ENCODE data around the gene FHOD1. TPM values are rescaled to one million over a fixed set of nuclear protein-coding genes. Genes with fewer than 3 reads are reported as not detected.

Gene FHOD1
- polyA plus RNA-seq, 3 donors, result 11.3 to 41.7 (median 33.4) TPM

- 92 to 93% (median 92%) methylated on average over 17 of the region's 17 CpGs for WGBS, 3 donors
- H3K27ac ChIP-seq (ENCODE audit: low read depth, low read length), result no peak overlapping the region
Observed at GRCh38 chr16:67255553-67256221, 8.4 kb upstream of the FHOD1 start.

GRCh38 chr16:67254801-67255552 lies 7.7 kb upstream of the FHOD1 start:
- no peak overlapping the region for H3K27ac ChIP-seq (ENCODE audit: low read depth, low read length)
- WGBS, 3 donors, result 85 to 92% (median 92%) methylated on average over 18 of the region's 18 CpGs

- H3K27ac ChIP-seq (ENCODE audit: low read depth, low read length), result no peak overlapping the region
- 86 to 87% (median 87%) methylated on average over 4 of the region's 4 CpGs for WGBS, 3 donors
Observed at GRCh38 chr16:67252609-67253497, 5.6 kb upstream of the FHOD1 start.

GRCh38 chr16:67250045-67250327 lies 2.7 kb upstream of the FHOD1 start:
- WGBS, 3 donors, result 62 to 76% (median 74%) methylated on average over 4 of the region's 4 CpGs

GRCh38 chr16:67249178-67250044 lies 2.1 kb upstream of the FHOD1 start:
- 21 to 27% (median 22%) methylated on average over 22 of the region's 22 CpGs for WGBS, 3 donors
- H3K27ac ChIP-seq (ENCODE audit: low read depth, low read length), result no peak overlapping the region

More at GRCh38 chr16:67250045-67250327, 2.7 kb upstream of the FHOD1 start:
- no peak overlapping the region for H3K27ac ChIP-seq (ENCODE audit: low read depth, low read length)

GRCh38 chr16:67248401-67249177 lies 1.3 kb upstream of the FHOD1 start, which contains the start of gene SLC9A5:
Gene SLC9A5 (plus strand): TSS chr16:67248979. CDS start chr16:67249015, 36 bp downstream.
- WGBS, 3 donors, result 1% methylated on average over 71 to 75 of the region's 75 CpGs
- H3K27ac ChIP-seq (ENCODE audit: low read depth, low read length), result no peak within 1 kb of the TSS

- WGBS, 3 donors, result 5 to 10% (median 6%) methylated on average over 7 of the region's 7 CpGs
- no peak overlapping the region for H3K27ac ChIP-seq (ENCODE audit: low read depth, low read length)
Observed at GRCh38 chr16:67248073-67248400, 756 bp upstream of the FHOD1 start.

- no peak overlapping the region for H3K27ac ChIP-seq (ENCODE audit: low read depth, low read length)
- WGBS, 3 donors, result 0 to 1% (median 1%) methylated on average over 25 to 26 of the region's 26 CpGs
Observed at GRCh38 chr16:67246756-67247191, 507 bp downstream of the FHOD1 start.

- WGBS, 3 donors, result 0 to 2% (median 1%) methylated on average over 42 to 48 of the region's 48 CpGs
- no peak overlapping the region for H3K27ac ChIP-seq (ENCODE audit: low read depth, low read length)
Observed at GRCh38 chr16:67246081-67246755, 1.1 kb downstream of the FHOD1 start.

GRCh38 chr16:67245674-67246080 lies 1.6 kb downstream of the FHOD1 start:
- no peak overlapping the region for H3K27ac ChIP-seq (ENCODE audit: low read depth, low read length)
- 13 to 14% (median 14%) methylated on average over 8 of the region's 8 CpGs for WGBS, 3 donors

- peak overlapping the region; percentile 61 for H3K27ac ChIP-seq (ENCODE audit: low read depth, low read length)
- WGBS, 3 donors, result 53 to 78% (median 57%) methylated on average over 4 of the region's 4 CpGs
Observed at GRCh38 chr16:67245186-67245585, 2.1 kb downstream of the FHOD1 start.

- peak overlapping the region; percentile 67 for H3K27ac ChIP-seq (ENCODE audit: low read depth, low read length)
- WGBS, 3 donors, result 11 to 59% (median 12%) methylated on average over 5 of the region's 5 CpGs
Observed at GRCh38 chr16:67244387-67245185, 2.7 kb downstream of the FHOD1 start.

GRCh38 chr16:67243481-67243880 lies 3.8 kb downstream of the FHOD1 start:
- 57 to 82% (median 59%) methylated on average over 4 of the region's 4 CpGs for WGBS, 3 donors
- peak overlapping the region; percentile 67 for H3K27ac ChIP-seq (ENCODE audit: low read depth, low read length)

- WGBS, 3 donors, result 80 to 87% (median 87%) methylated on average over 4 of the region's 4 CpGs
- H3K27ac ChIP-seq (ENCODE audit: low read depth, low read length), result no peak overlapping the region
Observed at GRCh38 chr16:67242138-67242730, 5.0 kb downstream of the FHOD1 start.

- WGBS, 3 donors, result 46 to 59% (median 57%) methylated on average over 10 of the region's 10 CpGs
- no peak overlapping the region for H3K27ac ChIP-seq (ENCODE audit: low read depth, low read length)
Observed at GRCh38 chr16:67241008-67241900, 6.0 kb downstream of the FHOD1 start.
